HPDE6-E6E7 (cell line): ENCODE results near the gene CAMK1G.

Source experiments
- DNase-seq: peaks from one replicate; pipeline ENCODE4 v3.0.0; 2011; ENCODE audit warnings: missing footprints; ENCODE audit errors: extremely low spot score

CAMK1G gene

GRCh38 chr1:209565759-209566678 lies 17.5 kb upstream of the CAMK1G start:
- peak; percentile 71 for DNase-seq

GRCh38 chr1:209567698-209568175 lies 15.8 kb upstream of the CAMK1G start:
- DNase-seq = peak; percentile 73

- DNase-seq = peak; percentile 68
These were observed 13.9 kb upstream of the CAMK1G start for GRCh38 chr1:209569455-209570207.

GRCh38 chr1:209570743-209571142 lies 12.8 kb upstream of the CAMK1G start:
- DNase-seq = no peak

GRCh38 chr1:209576392-209577197 lies 6.9 kb upstream of the CAMK1G start:
- peak; percentile 90 for DNase-seq

GRCh38 chr1:209577346-209577745 lies 6.2 kb upstream of the CAMK1G start:
- no peak for DNase-seq

GRCh38 chr1:209580577-209580976 lies 2.9 kb upstream of the CAMK1G start:
- no peak for DNase-seq

GRCh38 chr1:209584231-209584672 lies 738 bp downstream of the CAMK1G start:
- DNase-seq = no peak

GRCh38 chr1:209585197-209585596 lies 1.7 kb downstream of the CAMK1G start:
- DNase-seq = no peak

- peak; percentile 45 for DNase-seq
These were observed 2.2 kb downstream of the CAMK1G start for GRCh38 chr1:209585672-209586071.

GRCh38 chr1:209586221-209586740 lies 2.8 kb downstream of the CAMK1G start:
- DNase-seq = no peak

- no peak for DNase-seq
These were observed 4.3 kb downstream of the CAMK1G start for GRCh38 chr1:209587789-209588188.

GRCh38 chr1:209589440-209589839 lies 5.9 kb downstream of the CAMK1G start:
- no peak for DNase-seq

GRCh38 chr1:209589863-209590262 lies 6.3 kb downstream of the CAMK1G start:
- no peak for DNase-seq

- no peak for DNase-seq
These were observed 6.9 kb downstream of the CAMK1G start for GRCh38 chr1:209590405-209590804.

GRCh38 chr1:209593747-209594146 lies 10.2 kb downstream of the CAMK1G start:
- no peak for DNase-seq

- no peak for DNase-seq
These were observed 10.9 kb downstream of the CAMK1G start for GRCh38 chr1:209594440-209594839.

GRCh38 chr1:209595028-209595427 lies 11.5 kb downstream of the CAMK1G start:
- DNase-seq = no peak

GRCh38 chr1:209595599-209596285 lies 12.2 kb downstream of the CAMK1G start:
- DNase-seq = no peak

GRCh38 chr1:209597499-209597898 lies 14.0 kb downstream of the CAMK1G start:
- no peak for DNase-seq

GRCh38 chr1:209598227-209598626 lies 14.7 kb downstream of the CAMK1G start:
- no peak for DNase-seq
